ENCODE data around the gene DIAPH2.

The DIAPH2 gene

GRCh38 chrX:96743367-96744073, 58.9 kb downstream of the DIAPH2 start:
- TF ChIP-seq CTCF (IDR thresholded peaks at IDR 0.05; ENCODE audit: low read depth, low read length): no peak
- no peaks in the 10 kb centered on the region for H3K4me1 ChIP-seq

GRCh38 chrX:96752781-96753180, 68.1 kb downstream of the DIAPH2 start:
- no peaks in the 10 kb centered on the region for H3K36me3 ChIP-seq
- H3K9me3 ChIP-seq: no peaks in the 10 kb centered on the region
- no peaks in the 10 kb centered on the region for H3K4me1 ChIP-seq
- no peak for DNase-seq
- no peaks in the 10 kb centered on the region for H3K27me3 ChIP-seq
- TF ChIP-seq CTCF (IDR thresholded peaks at IDR 0.05; ENCODE audit: low read depth, low read length): no peak
- H3K4me3 ChIP-seq (ENCODE audit: low read depth, low read length): no peak overlapping the region

More at GRCh38 chrX:96743367-96744073, 58.9 kb downstream of the DIAPH2 start:
- no peaks in the 10 kb centered on the region for H3K36me3 ChIP-seq
- no peak for DNase-seq
- H3K27me3 ChIP-seq: no peaks in the 10 kb centered on the region
- no peak overlapping the region for H3K4me3 ChIP-seq (ENCODE audit: low read depth, low read length)
- no peaks in the 10 kb centered on the region for H3K9me3 ChIP-seq

GRCh38 chrX:96753230-96753629, 68.6 kb downstream of the DIAPH2 start:
- Histone ChIP-seq H3K36me3 (no peaks in the 10 kb centered on the region), H3K9me3 (no peaks in the 10 kb centered on the region), H3K27me3 (no peaks in the 10 kb centered on the region), H3K4me3 (ENCODE audit: low read depth, low read length) (no peak overlapping the region), H3K4me1 (no peaks in the 10 kb centered on the region)
- DNase-seq: no peak
- TF ChIP-seq CTCF (IDR thresholded peaks at IDR 0.05; ENCODE audit: low read depth, low read length): no peak

GRCh38 chrX:96756491-96756890, 71.8 kb downstream of the DIAPH2 start:
- no peak for TF ChIP-seq CTCF (IDR thresholded peaks at IDR 0.05; ENCODE audit: low read depth, low read length)
- Histone ChIP-seq H3K36me3 (no peaks in the 10 kb centered on the region), H3K4me3 (ENCODE audit: low read depth, low read length) (no peak overlapping the region), H3K9me3 (no peaks in the 10 kb centered on the region), H3K27me3 (no peaks in the 10 kb centered on the region), H3K4me1 (no peaks in the 10 kb centered on the region)
- no peak for DNase-seq

GRCh38 chrX:96761566-96761965, 76.9 kb downstream of the DIAPH2 start:
- no peaks in the 10 kb centered on the region for H3K36me3 ChIP-seq
- DNase-seq: no peak
- no peaks in the 10 kb centered on the region for H3K4me1 ChIP-seq
- H3K9me3 ChIP-seq: no peaks in the 10 kb centered on the region
- no peaks in the 10 kb centered on the region for H3K27me3 ChIP-seq
- H3K4me3 ChIP-seq (ENCODE audit: low read depth, low read length): no peak overlapping the region
- TF ChIP-seq CTCF (IDR thresholded peaks at IDR 0.05; ENCODE audit: low read depth, low read length): no peak

- Histone ChIP-seq H3K9me3 (no peaks in the 10 kb centered on the region), H3K4me3 (ENCODE audit: low read depth, low read length) (no peak overlapping the region), H3K4me1 (no peaks in the 10 kb centered on the region), H3K36me3 (no peaks in the 10 kb centered on the region), H3K27me3 (no peaks in the 10 kb centered on the region)
- TF ChIP-seq CTCF (IDR thresholded peaks at IDR 0.05; ENCODE audit: low read depth, low read length): no peak
- DNase-seq: no peak
Observed at GRCh38 chrX:96763608-96764007, 79.0 kb downstream of the DIAPH2 start.
